Measurements from ENCODE around the gene PLCB2.

Gene PLCB2

DNA sequence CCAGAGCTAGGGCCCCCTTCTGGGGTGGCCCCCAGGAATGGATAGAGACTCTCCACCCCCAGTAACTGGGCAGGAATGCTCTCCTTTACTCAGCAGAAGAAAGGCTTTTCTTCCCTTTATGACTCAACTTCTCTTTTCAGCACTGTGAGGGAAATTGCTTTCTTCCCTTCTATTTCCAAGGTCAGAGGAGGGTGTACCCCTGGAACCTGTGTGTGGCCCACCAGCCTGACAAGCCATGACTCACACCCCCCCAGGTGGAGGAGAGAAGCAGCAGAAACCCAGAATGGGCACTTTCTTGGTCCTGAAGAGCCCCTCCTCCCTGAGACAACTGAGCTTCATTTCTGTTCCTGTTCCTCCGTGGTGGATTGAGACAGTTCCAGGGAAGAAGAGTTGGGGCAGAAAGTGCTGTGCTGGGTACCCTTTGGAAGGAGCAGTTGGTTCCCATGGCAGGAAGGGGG is 22.2 kb downstream of the PLCB2 start:
- H3K9me3 ChIP-seq (ENCODE audit: control insufficient read depth, insufficient read depth, low read length): no peaks in the 10 kb centered on the region
- H3K36me3 ChIP-seq (ENCODE audit: insufficient read depth, low read length): no peaks in the 10 kb centered on the region
- H3K4me1 ChIP-seq (ENCODE audit: insufficient read depth, low read length): peaks cover 35% of the 10 kb centered on the region
- H3K9ac ChIP-seq (ENCODE audit: low read depth, low read length): no peak overlapping the region

DNA sequence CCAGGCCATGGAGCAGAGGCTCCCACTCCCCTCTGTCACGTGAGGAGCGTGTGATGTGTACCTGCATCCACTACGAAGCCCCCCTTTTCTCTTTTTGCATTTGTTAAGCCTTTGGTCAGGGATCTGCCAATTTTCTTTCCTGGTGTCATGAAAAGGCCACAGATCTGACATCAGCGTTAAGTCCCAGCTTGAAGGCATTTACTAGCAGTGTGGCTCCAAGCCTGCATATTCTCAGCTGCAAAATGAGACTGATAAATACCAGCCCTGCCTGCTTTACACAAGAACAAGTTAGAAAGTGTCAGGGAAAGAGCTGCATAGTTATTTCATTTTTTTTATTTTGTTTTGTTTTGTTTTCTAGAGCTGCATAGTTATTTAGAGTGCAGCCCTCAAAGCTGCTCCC is 22.6 kb downstream of the PLCB2 start:
- no peaks in the 10 kb centered on the region for H3K36me3 ChIP-seq (ENCODE audit: insufficient read depth, low read length)
- H3K9me3 ChIP-seq (ENCODE audit: control insufficient read depth, insufficient read depth, low read length): no peaks in the 10 kb centered on the region
- no peak overlapping the region for H3K9ac ChIP-seq (ENCODE audit: low read depth, low read length)
- H3K4me1 ChIP-seq (ENCODE audit: insufficient read depth, low read length): peaks cover 32% of the 10 kb centered on the region

DNA sequence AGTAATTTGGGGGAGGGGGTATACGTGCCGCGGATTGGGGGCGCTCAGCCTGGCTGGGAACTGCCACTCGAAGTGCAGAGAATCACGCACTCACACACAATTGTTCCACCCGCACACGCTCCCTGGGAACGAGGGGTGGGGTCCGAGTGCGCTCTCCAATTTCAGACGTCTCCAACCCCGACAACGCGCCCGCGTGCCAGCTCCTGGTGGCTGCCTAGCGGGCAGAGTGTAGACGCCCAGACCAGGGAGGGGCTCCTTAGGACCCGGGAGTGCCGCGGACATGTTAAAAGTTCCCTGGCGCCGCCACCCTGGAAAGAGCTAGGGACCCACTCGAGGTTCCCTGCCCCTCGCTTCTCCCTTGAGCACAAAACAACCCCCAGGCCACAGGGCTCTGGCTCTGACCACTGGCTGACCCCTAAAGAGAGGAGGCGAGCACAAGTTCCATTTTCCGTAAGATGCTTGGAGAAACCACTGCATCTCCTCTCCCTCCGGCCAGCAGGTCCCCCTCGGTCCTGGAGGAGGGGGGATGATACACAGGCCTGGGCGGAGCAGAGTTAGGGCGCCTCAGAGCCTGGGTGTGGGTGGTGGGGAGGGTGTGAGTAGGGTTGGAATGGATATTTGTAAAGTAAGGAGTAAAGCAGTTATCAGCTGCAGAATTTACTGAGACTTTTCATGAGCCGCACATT is 24.0 kb downstream of the PLCB2 start:
- Histone ChIP-seq H3K9me3 (ENCODE audit: control insufficient read depth, insufficient read depth, low read length) (no peaks in the 10 kb centered on the region), H3K9ac (ENCODE audit: low read depth, low read length) (peak overlapping the region; percentile 57), H3K36me3 (ENCODE audit: insufficient read depth, low read length) (no peaks in the 10 kb centered on the region), H3K4me1 (ENCODE audit: insufficient read depth, low read length) (peaks cover 32% of the 10 kb centered on the region)

DNA sequence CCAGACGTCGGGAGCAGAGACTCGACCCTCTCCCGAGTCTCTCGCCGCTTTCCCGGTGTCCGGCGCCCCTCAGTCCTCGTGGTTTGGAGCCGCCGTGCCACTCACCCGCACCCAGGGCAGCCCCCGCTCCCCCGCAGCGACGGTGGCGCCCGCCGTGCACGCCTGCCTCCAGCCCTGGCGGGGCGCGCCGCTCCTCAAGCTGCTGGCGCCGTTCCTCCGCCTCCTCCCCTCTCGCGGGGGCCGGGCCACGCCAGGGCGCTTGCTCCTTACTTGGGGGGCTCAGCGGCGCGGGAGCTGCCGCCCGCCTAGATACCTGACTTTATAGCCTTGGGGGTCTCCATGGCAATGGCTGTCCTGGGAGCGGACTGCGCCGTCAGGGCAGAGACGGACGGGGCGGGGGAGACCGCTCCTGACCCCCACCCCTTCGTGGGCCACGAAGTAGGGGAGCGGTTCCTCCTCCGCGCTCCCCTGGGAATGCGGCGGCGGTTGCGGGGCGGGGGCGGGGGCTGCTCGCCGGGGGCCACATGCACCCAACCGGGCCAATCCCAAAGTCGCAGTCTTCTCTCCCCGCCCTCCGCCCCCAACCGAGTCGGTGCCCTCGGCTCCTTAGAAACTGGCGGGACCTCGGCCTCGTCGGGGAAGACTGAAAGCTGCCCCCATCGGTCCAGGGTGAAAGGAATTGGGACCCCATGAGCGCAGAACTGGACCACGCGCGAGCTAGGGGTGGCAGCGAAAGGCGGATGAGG is 24.7 kb downstream of the PLCB2 start, which contains the start of gene ANKRD63:
ANKRD63 (minus strand) TSS at position 196 of the 746 bp plus-strand sequence. CDS start 478 bp downstream, outside the sequence.
- H3K36me3 ChIP-seq (ENCODE audit: insufficient read depth, low read length): no peaks in the 10 kb centered on the region
- H3K9ac ChIP-seq (ENCODE audit: low read depth, low read length): peak within 1 kb of the TSS; percentile 57
- no peaks in the 10 kb centered on the region for H3K9me3 ChIP-seq (ENCODE audit: control insufficient read depth, insufficient read depth, low read length)
- peaks cover 33% of the 10 kb centered on the region for H3K4me1 ChIP-seq (ENCODE audit: insufficient read depth, low read length)

DNA sequence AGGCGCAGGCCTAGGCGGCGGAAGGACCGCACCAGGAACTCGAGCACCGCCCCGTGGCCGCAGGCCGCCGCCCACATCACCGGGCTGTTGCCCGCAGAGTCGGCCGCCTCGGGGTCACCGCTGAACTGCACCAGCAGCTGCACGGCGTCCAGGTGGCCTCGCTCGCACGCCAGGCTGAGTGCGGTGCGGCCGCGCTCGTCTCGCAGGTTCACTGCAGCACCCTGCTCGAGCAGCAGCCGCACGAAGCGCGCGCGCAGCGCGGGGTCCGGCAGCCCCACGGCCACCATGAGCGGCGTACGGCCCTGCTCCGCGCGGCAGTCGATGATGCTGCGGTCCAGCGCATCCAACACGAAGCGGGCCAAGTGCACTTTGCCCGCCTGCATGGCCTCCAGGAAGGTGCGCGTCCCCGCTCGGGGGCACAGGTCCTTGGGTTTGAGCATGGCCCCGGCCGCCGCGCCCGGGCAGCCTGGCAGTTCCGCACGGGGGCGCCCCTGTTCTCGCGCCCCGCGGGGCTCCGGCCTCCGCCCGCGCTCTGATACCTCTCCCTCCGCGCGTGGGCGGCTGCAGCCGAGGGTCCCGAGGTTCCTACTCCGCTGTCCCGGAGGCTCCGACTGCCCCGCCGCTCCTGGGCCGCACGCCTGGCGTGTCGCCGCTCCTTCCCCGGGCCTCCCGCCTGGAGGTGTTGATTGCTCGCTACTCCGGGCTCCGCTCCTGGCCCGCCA is 25.4 kb downstream of the PLCB2 start:
- H3K9me3 ChIP-seq (ENCODE audit: control insufficient read depth, insufficient read depth, low read length): no peaks in the 10 kb centered on the region
- peaks cover 33% of the 10 kb centered on the region for H3K4me1 ChIP-seq (ENCODE audit: insufficient read depth, low read length)
- peak overlapping the region; percentile 57; the same call in 1 of the 2 replicates for H3K9ac ChIP-seq (ENCODE audit: low read depth, low read length)
- no peaks in the 10 kb centered on the region for H3K36me3 ChIP-seq (ENCODE audit: insufficient read depth, low read length)

DNA sequence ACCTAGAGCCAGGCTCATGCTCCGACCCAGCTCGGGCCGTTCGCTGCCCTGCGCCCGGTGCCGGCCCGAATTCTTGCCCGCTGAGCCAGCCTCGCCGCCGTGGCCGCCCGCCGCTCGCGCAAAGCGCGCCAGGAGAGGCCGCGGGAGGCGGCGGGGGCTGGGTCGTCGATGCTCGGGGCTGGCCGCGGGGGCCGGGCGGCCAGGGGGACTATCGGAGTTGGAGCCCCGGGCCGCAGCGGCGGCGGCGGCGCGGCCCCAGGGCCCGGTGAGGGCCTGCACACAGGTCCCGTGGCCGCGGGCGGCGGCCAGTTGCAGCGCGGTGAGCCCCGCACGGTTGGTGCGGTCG is 26.0 kb downstream of the PLCB2 start:
- Histone ChIP-seq H3K9me3 (ENCODE audit: control insufficient read depth, insufficient read depth, low read length) (no peaks in the 10 kb centered on the region), H3K9ac (ENCODE audit: low read depth, low read length) (peak overlapping the region; percentile 57), H3K36me3 (ENCODE audit: insufficient read depth, low read length) (no peaks in the 10 kb centered on the region), H3K4me1 (ENCODE audit: insufficient read depth, low read length) (peaks cover 27% of the 10 kb centered on the region)

DNA sequence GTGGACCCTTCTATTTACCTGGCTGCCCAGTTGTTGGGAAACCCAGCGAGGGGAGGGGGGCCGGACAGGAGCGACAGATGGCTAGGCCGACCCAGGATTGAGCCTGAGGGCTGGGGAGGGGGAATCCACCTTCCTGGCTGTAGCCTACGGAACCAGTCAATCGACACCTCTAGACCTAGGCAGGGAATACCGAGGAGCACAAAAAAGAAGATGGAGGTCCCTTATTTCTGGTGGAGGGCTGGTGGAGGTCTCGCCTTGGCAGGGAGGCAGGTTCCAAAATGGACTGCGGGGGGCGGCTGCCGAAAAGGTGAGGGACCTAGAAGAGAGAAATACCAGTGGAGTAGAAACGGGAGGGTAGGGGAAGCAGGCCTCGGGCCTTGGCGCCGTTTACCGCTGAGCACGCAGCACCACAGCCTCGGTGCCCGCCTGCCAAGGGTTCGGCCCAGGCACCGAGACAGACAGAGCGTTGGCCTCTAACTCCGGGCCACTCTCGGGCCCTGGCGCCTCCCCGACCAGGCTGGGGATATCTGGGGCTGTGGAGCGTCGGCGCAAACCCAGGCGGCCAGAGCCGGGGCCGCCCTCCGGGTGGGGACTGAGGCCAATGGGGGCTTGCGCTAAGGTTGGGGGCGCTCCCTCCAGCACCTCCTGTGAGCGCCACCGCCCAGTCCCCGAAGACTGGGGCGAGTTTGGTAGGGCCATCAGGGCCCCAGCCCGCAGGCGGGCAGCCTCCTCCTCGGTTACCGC is 26.5 kb downstream of the PLCB2 start:
- no peaks in the 10 kb centered on the region for H3K36me3 ChIP-seq (ENCODE audit: insufficient read depth, low read length)
- H3K9me3 ChIP-seq (ENCODE audit: control insufficient read depth, insufficient read depth, low read length): no peaks in the 10 kb centered on the region
- H3K4me1 ChIP-seq (ENCODE audit: insufficient read depth, low read length): peaks cover 23% of the 10 kb centered on the region
- peak overlapping the region; percentile 57; the same call in 1 of the 2 replicates for H3K9ac ChIP-seq (ENCODE audit: low read depth, low read length)

DNA sequence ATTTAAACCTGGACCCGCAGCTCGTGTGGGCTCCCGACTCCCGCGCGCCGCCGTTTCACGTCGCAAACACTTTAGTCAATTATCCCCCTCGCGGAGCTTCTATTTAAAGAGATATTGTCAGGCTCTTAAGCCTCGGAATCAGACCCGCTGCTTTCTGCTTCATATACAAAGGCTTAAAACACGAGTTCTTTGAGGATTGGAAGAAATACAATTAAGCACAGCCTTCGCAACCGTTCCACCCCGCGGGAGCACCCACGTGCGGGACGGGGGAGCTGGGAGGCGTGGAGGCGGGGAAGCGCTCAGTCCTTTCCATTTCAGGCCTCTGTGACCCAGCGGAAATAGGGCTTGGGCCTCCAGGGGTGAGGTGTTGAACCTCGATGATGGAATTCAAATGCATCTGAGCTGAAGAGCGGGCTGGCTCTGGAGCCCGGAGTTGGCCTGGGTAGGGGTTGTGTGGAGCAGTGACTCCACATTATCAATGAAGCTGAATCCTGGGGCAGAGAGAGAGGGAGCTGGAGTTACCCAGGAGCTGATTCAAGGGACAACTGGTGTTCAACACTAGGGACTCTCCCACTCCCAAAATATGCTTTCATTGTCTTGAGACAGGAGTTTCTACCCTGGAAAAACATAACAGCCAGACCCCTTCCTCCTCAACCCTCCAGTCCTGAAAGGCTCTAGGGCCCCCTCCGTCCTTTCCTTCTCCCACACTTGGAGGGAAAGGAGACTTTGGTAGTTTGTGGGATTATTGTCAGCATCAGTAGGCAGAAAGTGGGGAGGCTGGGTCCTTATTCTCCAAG is 27.3 kb downstream of the PLCB2 start:
- peaks cover 16% of the 10 kb centered on the region for H3K4me1 ChIP-seq (ENCODE audit: insufficient read depth, low read length)
- H3K36me3 ChIP-seq (ENCODE audit: insufficient read depth, low read length): no peaks in the 10 kb centered on the region
- peak overlapping the region; percentile 57 for H3K9ac ChIP-seq (ENCODE audit: low read depth, low read length)
- no peaks in the 10 kb centered on the region for H3K9me3 ChIP-seq (ENCODE audit: control insufficient read depth, insufficient read depth, low read length)

DNA sequence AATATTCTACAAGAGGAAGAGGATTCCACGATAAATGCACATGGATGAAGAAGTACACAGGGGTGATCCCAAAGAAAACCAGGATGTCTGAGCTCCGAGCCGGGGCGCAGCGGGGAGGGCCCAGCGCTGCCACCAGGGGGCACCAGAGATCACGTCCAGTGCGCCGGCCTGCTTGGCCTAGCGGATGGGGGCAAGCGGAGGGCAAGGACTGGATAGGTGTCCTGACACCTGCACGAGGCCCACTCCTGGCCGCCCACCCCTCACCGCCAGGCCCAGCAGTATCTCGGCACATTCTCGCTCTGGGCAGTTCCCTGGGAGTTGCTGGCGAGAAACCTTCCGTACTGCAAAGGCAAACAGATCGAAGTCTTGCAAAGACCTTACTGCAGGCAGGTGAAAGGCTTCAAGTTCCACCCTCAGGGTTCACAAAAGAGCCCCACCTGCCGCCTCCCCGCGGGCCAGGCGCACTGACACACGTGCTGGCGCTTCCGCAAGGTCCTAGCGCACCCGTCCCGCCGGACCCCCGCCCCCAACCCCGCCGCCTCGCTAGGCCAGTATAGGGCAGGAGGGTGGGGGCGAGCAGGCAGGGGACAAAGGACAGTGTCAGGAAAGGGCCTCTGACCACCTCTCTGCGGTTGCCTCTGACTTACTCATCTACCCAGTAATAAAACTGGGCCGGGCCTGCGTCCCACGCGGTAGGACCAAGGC is 28.1 kb downstream of the PLCB2 start:
- Histone ChIP-seq H3K9me3 (ENCODE audit: control insufficient read depth, insufficient read depth, low read length) (no peaks in the 10 kb centered on the region), H3K36me3 (ENCODE audit: insufficient read depth, low read length) (no peaks in the 10 kb centered on the region), H3K9ac (ENCODE audit: low read depth, low read length) (peak overlapping the region; percentile 49), H3K4me1 (ENCODE audit: insufficient read depth, low read length) (peaks cover 9% of the 10 kb centered on the region)

DNA sequence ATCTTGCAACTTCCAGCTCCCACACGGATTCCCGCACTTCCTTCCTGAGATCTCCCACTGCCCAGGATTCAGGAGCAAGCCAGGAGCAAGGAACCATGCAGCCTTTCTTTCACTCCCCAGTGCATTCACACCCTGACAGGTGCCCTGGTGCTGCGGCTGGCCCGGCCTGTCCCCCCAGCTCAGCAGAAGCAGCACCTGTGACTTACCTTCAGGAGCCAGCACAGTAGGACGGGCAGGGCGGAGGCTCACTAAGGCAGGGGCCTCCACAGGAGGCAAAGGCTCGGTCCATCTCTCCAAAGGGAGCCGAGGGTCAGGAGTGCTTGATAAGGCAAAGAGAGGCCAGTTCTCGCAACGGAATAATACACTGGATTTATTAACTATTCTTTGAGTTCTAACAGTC is 29.7 kb downstream of the PLCB2 start:
- Histone ChIP-seq H3K9ac (ENCODE audit: low read depth, low read length) (no peak overlapping the region), H3K9me3 (ENCODE audit: control insufficient read depth, insufficient read depth, low read length) (no peaks in the 10 kb centered on the region), H3K4me1 (ENCODE audit: insufficient read depth, low read length) (peaks cover 9% of the 10 kb centered on the region), H3K36me3 (ENCODE audit: insufficient read depth, low read length) (no peaks in the 10 kb centered on the region)

DNA sequence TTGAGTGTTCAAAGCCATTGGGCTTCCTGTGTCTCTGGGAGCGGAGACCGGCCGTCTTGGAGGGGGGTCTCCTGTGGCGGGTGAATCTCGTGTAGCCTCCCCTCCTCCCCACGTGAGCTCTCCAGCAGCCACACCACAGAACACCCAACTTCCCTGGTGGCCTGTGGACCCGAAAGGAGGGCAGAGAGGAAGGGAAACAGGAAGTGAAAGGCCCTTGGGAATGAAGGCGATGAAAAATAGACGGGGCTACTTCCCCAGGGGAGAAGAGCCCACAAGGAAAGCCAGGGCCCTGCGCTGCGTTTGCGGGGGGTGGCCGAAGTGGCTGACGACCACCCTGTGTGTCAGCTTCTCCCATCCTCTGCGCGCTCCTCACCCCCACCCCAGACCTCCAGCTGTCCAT is 30.3 kb downstream of the PLCB2 start:
- H3K9me3 ChIP-seq (ENCODE audit: control insufficient read depth, insufficient read depth, low read length): no peaks in the 10 kb centered on the region
- peaks cover 9% of the 10 kb centered on the region for H3K4me1 ChIP-seq (ENCODE audit: insufficient read depth, low read length)
- H3K36me3 ChIP-seq (ENCODE audit: insufficient read depth, low read length): no peaks in the 10 kb centered on the region
- no peak overlapping the region for H3K9ac ChIP-seq (ENCODE audit: low read depth, low read length)

DNA sequence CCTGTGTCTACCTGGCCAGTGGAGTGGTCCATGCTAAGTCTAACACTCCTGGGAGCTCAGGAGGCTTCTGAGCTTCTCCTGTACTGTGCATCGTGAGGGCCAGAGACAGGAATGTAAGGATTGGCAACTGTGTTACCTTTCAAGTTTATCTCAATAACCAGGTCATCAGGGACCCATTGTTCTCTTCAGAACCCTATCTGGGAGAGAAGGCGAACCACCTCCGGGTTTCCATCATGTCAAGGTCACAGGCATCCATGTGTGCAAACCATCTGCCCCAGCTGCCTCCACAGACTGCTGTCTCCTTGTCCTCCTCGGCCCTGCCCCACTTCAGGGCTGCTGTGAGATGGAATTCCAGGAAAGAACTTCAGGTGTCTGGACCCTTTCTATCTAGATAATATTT is 30.8 kb downstream of the PLCB2 start:
- H3K9me3 ChIP-seq (ENCODE audit: control insufficient read depth, insufficient read depth, low read length): no peaks in the 10 kb centered on the region
- peaks cover 9% of the 10 kb centered on the region for H3K4me1 ChIP-seq (ENCODE audit: insufficient read depth, low read length)
- H3K9ac ChIP-seq (ENCODE audit: low read depth, low read length): no peak overlapping the region
- H3K36me3 ChIP-seq (ENCODE audit: insufficient read depth, low read length): no peaks in the 10 kb centered on the region

DNA sequence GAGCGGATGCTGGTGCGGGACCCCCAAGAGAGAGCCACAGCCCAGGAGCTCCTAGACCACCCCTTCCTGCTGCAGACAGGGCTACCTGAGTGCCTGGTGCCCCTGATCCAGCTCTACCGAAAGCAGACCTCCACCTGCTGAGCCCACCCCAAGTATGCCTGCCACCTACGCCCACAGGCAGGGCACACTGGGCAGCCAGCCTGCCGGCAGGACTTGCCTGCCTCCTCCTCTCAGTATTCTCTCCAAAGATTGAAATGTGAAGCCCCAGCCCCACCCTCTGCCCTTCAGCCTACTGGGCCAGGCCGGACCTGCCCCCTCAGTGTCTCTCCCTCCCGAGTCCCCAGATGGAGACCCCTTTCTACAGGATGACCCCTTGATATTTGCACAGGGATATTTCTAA is 31.8 kb downstream of the PLCB2 start:
- H3K4me1 ChIP-seq (ENCODE audit: insufficient read depth, low read length): peaks cover 9% of the 10 kb centered on the region

More for the DNA sequence above, 31.8 kb downstream of the PLCB2 start:
- H3K36me3 ChIP-seq (ENCODE audit: insufficient read depth, low read length): no peaks in the 10 kb centered on the region
- no peaks in the 10 kb centered on the region for H3K9me3 ChIP-seq (ENCODE audit: control insufficient read depth, insufficient read depth, low read length)
- no peak overlapping the region for H3K9ac ChIP-seq (ENCODE audit: low read depth, low read length)

Data from ES-I3 (cell line).